Loucy (cell line): ENCODE measurements around the gene SCD.

Source experiments
- EZH2phosphoT487 ChIP-seq: fragments of 200-600 bp; IDR thresholded peaks from 2 replicates; pipeline ENCODE4 v1.6.1; 2018; ENCODE audit warnings: antibody characterized with exemption, mild to moderate bottlenecking, moderate library complexity, borderline replicate concordance
- TF ChIP-seq, protein P1 (sequence below): fragments of 200-600 bp; sonication (generic); conservative IDR thresholded peaks from 2 replicates; pipeline ENCODE4 v1.5.1; 2014; ENCODE audit warnings: mild to moderate bottlenecking, antibody characterized with exemption, low read length

DNA sequence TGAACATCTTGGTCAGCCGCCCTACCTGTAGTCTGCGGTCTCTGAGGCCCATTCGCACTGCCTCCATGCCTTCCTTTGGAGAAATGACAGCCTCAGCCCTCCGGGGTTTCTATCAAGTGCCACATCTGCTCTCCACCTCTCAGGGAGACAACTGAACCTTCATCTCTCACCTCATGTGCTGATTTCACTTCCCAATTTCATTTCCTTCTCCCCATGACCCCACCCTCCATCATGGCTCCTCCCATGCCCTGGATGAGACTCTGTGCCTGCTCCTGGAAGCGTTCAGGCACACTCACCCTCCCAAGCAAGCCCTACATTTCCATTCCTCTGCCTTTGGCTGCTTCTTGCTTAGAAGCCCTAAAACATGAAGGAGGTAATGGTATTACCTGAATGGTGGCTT is 7.8 kb upstream of the SCD start:
- TF ChIP-seq, protein P1, sequence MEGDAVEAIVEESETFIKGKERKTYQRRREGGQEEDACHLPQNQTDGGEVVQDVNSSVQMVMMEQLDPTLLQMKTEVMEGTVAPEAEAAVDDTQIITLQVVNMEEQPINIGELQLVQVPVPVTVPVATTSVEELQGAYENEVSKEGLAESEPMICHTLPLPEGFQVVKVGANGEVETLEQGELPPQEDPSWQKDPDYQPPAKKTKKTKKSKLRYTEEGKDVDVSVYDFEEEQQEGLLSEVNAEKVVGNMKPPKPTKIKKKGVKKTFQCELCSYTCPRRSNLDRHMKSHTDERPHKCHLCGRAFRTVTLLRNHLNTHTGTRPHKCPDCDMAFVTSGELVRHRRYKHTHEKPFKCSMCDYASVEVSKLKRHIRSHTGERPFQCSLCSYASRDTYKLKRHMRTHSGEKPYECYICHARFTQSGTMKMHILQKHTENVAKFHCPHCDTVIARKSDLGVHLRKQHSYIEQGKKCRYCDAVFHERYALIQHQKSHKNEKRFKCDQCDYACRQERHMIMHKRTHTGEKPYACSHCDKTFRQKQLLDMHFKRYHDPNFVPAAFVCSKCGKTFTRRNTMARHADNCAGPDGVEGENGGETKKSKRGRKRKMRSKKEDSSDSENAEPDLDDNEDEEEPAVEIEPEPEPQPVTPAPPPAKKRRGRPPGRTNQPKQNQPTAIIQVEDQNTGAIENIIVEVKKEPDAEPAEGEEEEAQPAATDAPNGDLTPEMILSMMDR: no peak
- TF ChIP-seq EZH2phosphoT487: no peak
